ENCODE results near the gene ARSJ.

- TF ChIP-seq POLR2AphosphoS5 (IDR thresholded peaks at IDR 0.05; ENCODE audit: low read depth, low read length) (no peak), CTCF (IDR thresholded peaks at IDR 0.05) (no peak), TCF7L2 (IDR thresholded peaks at IDR 0.05; ENCODE audit: low read depth, low read length) (no peak), SIN3A (IDR thresholded peaks at IDR 0.05; ENCODE audit: borderline replicate concordance, insufficient read depth, low read depth, low read length) (no peak)
Observed at GRCh38 chr4:113872426-113873260, 106.8 kb downstream of the ARSJ start.

Data from Panc1 (cell line).